Stimulated activated CD8-positive, alpha-beta memory T cell treated with anti-CD3 and anti-CD28 coated beads, Interleukin-15, amount 100 ng/mL, for 1 hour (primary cell): Measurements from ENCODE around the gene SHISA6.

ENCODE experiments used
- DNase-seq: peaks from one replicate; pipeline ENCODE4 v3.0.0-alpha.2; 2020; ENCODE audit warnings: low read depth

Gene SHISA6

GRCh38 chr17:11240841-11241610, at the start of gene SHISA6:
Gene SHISA6 (plus strand): TSS chr17:11241213.
- DNase-seq: no peak

DNA sequence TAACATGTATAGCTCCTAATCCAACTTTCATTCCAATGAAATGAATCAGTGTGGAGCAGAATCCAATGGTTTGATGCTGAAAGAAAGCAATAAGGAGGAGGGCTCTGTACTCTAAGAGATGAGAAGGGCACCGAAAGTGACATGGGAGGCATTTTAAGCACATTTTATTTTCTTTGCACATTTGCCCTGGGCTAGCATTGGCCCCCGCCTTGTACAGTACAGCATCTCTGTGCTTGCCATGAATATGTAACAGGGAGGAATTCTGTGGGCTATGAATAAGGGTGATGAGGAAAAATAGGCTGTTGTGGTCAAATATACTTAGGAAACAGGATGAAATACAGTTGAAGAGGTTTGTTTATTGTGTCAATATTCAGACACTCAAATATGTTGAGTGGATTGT, 45.2 kb upstream of the SHISA6 start:
- DNase-seq: no peak

DNA sequence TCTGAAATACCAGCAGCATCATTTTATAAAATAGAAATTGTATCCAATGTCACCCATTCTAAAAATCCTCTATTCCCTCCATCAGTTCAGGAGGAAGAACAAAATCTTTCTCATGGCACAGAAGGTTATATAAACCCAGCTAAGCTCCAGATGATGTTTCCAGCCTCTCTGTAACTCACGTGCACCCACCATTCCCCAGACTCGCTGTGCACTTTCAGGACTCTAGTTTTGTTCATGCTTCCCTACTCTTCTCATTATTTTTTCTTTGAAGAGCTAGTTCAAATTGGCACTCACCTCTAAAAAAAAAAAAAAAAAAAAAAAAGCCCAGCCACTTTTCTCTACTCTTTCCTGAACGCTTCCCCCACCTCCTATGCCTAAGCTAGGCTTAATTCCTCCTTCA, 36.0 kb upstream of the SHISA6 start:
- DNase-seq: no peak

DNA sequence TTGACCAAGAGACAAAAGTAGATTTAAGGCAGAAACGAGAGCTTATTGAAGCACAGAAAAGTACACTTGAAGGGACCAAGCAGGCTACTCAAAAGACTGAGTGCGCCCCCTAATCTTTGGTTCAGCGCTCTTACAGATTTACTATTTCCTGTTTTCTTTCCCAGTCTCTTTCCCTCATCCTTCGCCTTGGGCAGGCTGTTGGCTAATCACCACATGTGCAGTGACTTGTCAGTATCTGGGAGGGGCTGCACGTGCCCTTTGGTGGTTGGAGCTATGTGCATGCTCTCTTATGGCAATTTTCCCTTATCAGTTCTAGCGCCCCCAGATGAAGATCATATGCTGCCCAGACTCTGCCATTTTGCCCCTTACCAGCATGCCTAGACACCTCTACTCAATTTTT, 35.4 kb upstream of the SHISA6 start:
- no peak for DNase-seq

- no peak for DNase-seq
Measured at GRCh38 chr17:11209906-11210305, 31.1 kb upstream of the SHISA6 start.

- no peak for DNase-seq
Measured at GRCh38 chr17:11212792-11213191, 28.2 kb upstream of the SHISA6 start.

- DNase-seq: no peak
Measured at GRCh38 chr17:11216976-11217375, 24.0 kb upstream of the SHISA6 start.

GRCh38 chr17:11221196-11221595, 19.8 kb upstream of the SHISA6 start:
- no peak for DNase-seq

DNA sequence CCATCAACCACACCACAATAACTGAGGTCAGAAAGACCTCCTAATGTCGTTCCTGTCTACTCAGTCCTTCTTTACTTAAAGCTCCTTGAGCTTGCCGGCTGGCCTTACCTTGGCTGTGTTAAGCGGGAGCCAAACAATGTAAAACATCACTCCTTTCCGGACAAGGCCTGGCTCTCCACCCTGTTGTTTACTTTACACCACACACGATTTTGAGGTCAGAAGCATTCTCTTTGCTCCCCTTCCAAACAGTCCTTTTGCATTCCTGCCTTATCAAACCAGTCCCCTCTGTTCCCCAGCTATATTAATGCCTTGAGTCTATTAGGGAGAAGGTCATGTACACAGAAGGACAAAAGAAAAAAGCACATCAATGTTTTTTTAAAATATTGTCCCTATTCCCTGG, 19.3 kb upstream of the SHISA6 start:
- DNase-seq: no peak

- no peak for DNase-seq
Measured at GRCh38 chr17:11238705-11239104, 2.3 kb upstream of the SHISA6 start.

GRCh38 chr17:11239379-11239970, 1.5 kb upstream of the SHISA6 start:
- DNase-seq: no peak

DNA sequence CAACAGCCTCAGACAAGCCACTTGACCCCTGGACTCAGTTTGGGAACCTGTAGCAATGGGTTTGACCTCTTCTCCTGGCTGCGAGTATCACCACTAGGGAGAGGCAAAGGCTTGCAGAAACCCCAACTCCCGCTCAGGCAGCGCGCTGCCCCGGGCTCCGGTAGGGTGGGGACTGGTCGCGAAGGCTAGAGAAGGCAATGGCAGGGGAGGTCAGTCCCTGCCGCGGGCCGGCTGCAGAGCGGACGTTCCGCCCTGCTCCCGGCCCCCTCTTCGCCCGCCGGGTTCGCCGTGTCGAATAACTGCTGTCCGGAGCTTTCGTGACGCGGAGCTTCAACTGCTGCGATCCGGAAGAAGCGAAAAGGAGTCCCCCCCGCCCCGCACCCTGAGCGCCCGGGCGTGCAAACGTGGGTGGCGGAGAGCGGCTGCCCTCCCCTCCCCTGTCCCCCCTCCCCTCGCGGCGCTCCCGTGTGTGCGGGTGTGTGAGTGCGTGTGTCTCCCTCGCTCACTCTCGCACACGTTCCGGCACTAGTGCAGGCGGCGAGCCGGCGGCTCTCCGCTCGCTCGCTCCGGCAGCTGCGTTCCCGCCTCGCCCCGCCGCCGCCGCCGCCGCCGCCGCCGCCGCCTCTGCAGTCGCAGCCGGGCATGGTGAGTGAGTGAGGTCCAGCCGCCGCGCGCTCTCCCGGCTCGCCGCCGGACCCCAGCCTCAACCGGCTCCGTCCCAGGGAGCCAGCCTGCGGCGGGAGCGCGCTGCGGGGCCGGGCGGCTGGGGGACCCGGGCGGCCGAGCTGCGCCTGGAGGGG, 772 bp upstream of the SHISA6 start:
- DNase-seq: no peak

- DNase-seq: no peak
Measured at GRCh38 chr17:11241611-11242226, 706 bp downstream of the SHISA6 start.

- DNase-seq: no peak
Measured at GRCh38 chr17:11242411-11242810, 1.4 kb downstream of the SHISA6 start.

- no peak for DNase-seq
Measured at GRCh38 chr17:11244776-11245175, 3.8 kb downstream of the SHISA6 start.

GRCh38 chr17:11245187-11245586, 4.2 kb downstream of the SHISA6 start:
- DNase-seq: no peak

- DNase-seq: no peak
Measured at GRCh38 chr17:11245791-11246190, 4.8 kb downstream of the SHISA6 start.

DNA sequence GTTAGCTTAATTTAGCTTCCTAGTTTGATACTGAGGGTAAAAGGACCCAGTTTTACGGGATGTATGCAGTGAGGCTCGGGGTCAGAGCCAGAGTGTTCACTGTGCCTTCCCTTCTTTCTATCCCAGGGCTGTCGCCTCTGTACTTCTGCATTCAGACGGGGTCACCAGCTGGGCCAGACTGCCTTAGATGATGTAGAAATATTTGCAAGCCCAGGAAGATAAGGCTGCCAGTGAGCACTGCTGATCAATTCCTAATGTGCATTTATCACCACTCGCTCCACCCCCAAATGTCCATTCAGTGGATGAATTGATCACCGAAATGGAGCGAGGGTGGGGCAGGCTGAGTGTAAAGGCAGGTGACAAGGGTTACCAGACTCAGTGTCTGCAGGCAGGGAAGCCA, 9.1 kb downstream of the SHISA6 start:
- no peak for DNase-seq

- DNase-seq: no peak
Measured at GRCh38 chr17:11251561-11252107, 10.6 kb downstream of the SHISA6 start.

DNA sequence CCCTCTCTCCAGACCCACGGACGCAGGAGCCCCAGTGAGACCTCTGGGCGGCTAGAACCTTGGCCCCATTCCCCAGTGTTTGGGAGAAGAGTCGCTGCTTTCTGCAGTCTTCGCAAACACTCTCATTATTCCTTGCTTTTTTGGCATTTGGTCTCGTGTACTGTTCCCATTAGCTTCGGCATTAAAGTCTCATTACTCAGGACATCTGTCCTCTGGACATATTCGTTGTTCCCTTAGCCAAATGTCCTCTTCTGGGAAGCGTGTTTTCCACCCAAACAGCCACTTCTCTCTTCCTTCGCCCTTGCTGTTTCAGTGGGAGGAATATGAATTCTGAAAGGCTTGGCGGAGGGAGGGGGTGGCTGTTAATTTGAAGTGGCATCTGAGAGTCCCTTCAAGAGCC, 11.1 kb downstream of the SHISA6 start:
- DNase-seq: no peak

DNA sequence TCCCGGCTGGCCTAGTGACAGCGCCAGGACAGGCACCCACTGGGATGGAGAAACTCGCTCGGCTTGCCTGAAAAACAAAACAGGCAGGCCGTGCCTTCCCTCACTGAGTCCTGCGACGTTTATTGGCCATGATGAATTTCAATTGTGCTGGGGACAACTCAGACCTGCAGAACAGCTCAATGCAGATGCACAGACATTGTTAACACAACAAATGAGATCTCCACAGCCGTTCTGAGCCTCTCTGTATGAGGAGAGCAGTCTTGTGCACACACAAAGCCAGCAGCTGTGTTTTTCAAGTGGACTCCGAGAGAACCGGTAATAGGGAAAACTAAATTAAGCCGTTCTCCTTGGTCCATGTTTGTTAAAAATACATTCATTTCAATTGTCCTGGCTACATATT, 15.9 kb downstream of the SHISA6 start:
- DNase-seq: no peak

DNA sequence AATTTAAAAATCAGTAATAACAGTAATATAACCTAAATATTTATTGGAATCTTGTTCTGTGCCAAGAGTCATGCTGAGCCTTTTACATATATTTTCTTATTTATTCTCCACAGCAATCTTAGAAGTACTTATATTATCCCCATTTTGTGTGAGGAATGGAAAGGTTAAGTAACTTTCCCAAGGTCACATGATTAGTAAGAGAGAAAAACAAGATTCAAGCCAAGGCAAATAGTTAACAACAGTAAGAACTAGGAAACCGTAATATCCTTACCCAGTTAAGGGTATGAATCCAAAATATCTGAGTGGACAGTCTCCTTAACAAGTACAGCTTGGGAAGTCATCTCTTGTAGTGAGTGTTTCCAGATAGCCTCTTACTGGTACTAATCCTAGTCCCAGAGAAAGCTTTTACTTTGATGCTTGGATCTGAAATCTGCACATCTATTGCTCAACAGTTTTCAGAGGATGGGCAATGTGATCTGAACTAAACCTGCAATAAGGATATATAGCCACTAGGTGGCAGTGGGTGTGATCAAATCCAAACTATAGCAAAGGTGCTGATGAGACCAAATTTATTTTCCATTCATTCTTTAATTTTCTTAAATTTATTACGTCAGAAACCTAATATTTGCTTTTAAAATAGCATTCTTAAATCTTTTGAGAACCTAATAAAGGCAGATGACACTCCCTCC, 23.3 kb downstream of the SHISA6 start:
- DNase-seq: no peak
